Measurements from ENCODE around the gene DGKB.
A peak's percentile ranks its signal among the peaks of the same experiment; 100 is the strongest.

The DGKB gene

GRCh38 chr7:14836571-14837189 is 65.9 kb downstream of the DGKB start:
- no peak for TF ChIP-seq CTCF (IDR thresholded peaks at IDR 0.05; ENCODE audit: low read depth, low read length, missing control alignments)
- DNase-seq (ENCODE audit: low read depth): peak; percentile 71
- in situ Hi-C loops (cut with HindIII; ENCODE audit: low sequenced_read_pairs): no loop called here
- H3K4me3 ChIP-seq (ENCODE audit: low read depth, low read length): no peak overlapping the region

DNA sequence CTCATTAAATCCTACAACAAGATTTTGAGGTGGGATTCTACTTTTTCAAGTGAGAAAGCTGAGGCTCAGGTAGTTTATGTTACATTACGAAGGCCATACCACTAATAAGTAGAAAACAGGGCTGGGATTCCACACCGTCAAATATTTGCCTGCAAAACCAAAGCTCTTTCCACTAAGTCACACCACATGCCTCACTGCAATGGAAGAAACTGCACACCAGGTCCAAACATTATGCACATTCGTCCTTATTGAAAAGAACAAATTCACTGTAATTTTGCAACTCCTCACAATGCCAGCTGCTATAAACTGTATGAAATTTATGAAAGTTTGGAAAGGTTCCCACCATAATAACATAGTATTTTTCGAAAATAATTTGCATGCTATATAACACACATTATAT is 66.5 kb downstream of the DGKB start:
- TF ChIP-seq CTCF (IDR thresholded peaks at IDR 0.05; ENCODE audit: low read depth, low read length, missing control alignments): no peak
- in situ Hi-C loops (cut with HindIII; ENCODE audit: low sequenced_read_pairs): no loop called here
- DNase-seq (ENCODE audit: low read depth): no peak
- no peak overlapping the region for H3K4me3 ChIP-seq (ENCODE audit: low read depth, low read length)

DNA sequence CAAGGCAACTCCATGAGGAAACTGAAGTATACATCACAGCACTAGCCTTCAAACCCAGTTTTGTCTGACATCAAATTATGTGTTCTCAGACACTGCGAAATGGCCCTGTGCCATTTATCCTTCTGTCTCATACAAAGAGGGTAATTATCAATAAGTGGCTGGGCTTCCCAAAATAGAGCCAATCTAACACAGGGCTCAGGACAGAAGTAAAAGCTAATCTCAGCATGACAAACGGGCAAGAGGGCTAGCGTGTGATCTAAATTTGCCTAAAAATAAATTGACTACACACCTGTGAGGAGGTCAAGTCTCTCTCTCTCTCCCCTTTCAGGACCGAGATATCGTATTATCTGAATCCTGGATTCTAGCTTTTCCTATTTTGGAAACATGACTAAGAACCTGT is 67.2 kb downstream of the DGKB start:
- DNase-seq (ENCODE audit: low read depth): no peak
- in situ Hi-C loops (cut with HindIII; ENCODE audit: low sequenced_read_pairs): no loop called here
- no peak overlapping the region for H3K4me3 ChIP-seq (ENCODE audit: low read depth, low read length)
- no peak for TF ChIP-seq CTCF (IDR thresholded peaks at IDR 0.05; ENCODE audit: low read depth, low read length, missing control alignments)

- TF ChIP-seq CTCF (IDR thresholded peaks at IDR 0.05; ENCODE audit: low read depth, low read length, missing control alignments): no peak
- DNase-seq (ENCODE audit: low read depth): no peak
- in situ Hi-C loops (cut with HindIII; ENCODE audit: low sequenced_read_pairs): no loop called here
- H3K4me3 ChIP-seq (ENCODE audit: low read depth, low read length): no peak overlapping the region
Observed at GRCh38 chr7:14834883-14835282, 67.7 kb downstream of the DGKB start.

- H3K4me3 ChIP-seq (ENCODE audit: low read depth, low read length): no peak overlapping the region
- TF ChIP-seq CTCF (IDR thresholded peaks at IDR 0.05; ENCODE audit: low read depth, low read length, missing control alignments): no peak
- in situ Hi-C loops (cut with HindIII; ENCODE audit: low sequenced_read_pairs): no loop called here
- peak; percentile 42 for DNase-seq (ENCODE audit: low read depth)
Observed at GRCh38 chr7:14834456-14834855, 68.1 kb downstream of the DGKB start.

GRCh38 chr7:14833707-14834106 is 68.8 kb downstream of the DGKB start:
- TF ChIP-seq CTCF (IDR thresholded peaks at IDR 0.05; ENCODE audit: low read depth, low read length, missing control alignments): no peak
- no peak overlapping the region for H3K4me3 ChIP-seq (ENCODE audit: low read depth, low read length)
- in situ Hi-C loops (cut with HindIII; ENCODE audit: low sequenced_read_pairs): no loop called here
- no peak for DNase-seq (ENCODE audit: low read depth)
